VCaP (cell line): ENCODE measurements around the gene FAM98A.

Experiments used
- H3K27ac ChIP-seq: fragments of 450-650 bp; 2 replicates; pipeline ENCODE4 v1.5.1; 2017
- CTCF ChIP-seq: fragments of 450-650 bp; conservative IDR thresholded peaks from 2 replicates; pipeline ENCODE4 v1.5.1; 2017; ENCODE audit warnings: mild to moderate bottlenecking, moderate library complexity

FAM98A gene

GRCh38 chr2:33628031-33628827 lies 29.1 kb upstream of the FAM98A start:
- no peak for TF ChIP-seq CTCF
- H3K27ac ChIP-seq = no peak overlapping the region

GRCh38 chr2:33619028-33619427 lies 19.9 kb upstream of the FAM98A start:
- no peak for TF ChIP-seq CTCF
- H3K27ac ChIP-seq = no peak overlapping the region

GRCh38 chr2:33617989-33618388 lies 18.9 kb upstream of the FAM98A start:
- no peak overlapping the region for H3K27ac ChIP-seq
- TF ChIP-seq CTCF = no peak

- H3K27ac ChIP-seq = no peak overlapping the region
- TF ChIP-seq CTCF = no peak
Measured at GRCh38 chr2:33617401-33617800, 18.3 kb upstream of the FAM98A start.

- TF ChIP-seq CTCF = no peak
- H3K27ac ChIP-seq = no peak overlapping the region
Measured at GRCh38 chr2:33616873-33617272, 17.8 kb upstream of the FAM98A start.

- TF ChIP-seq CTCF = no peak
- no peak overlapping the region for H3K27ac ChIP-seq
Measured at GRCh38 chr2:33614190-33614589, 15.1 kb upstream of the FAM98A start.

- no peak for TF ChIP-seq CTCF
- H3K27ac ChIP-seq = no peak overlapping the region
Measured at GRCh38 chr2:33607905-33608304, 8.8 kb upstream of the FAM98A start.
